CD4-positive, CD25-positive, alpha-beta regulatory T cell (primary cell): ENCODE results near the gene NUDT3. TPM values are rescaled to one million over a fixed set of nuclear protein-coding genes. Genes with fewer than 3 reads are reported as not detected.
"Not testable (repeated sequence)": the region's sequence is repeated elsewhere in the genome, so short reads cannot be mapped to it uniquely, and the experiment has no call there.

Experiments used
- ATAC-seq, 2 donors: fragments of 150-1000 bp; cut with Tn5 transposase; one replicate each; pipeline ENCODE4 v1.10.0; 2021; ENCODE audit warnings: low read depth in 2 of 2, moderate number of reproducible peaks in 2 of 2, moderate library complexity in 1 of 2
- DNase-seq, 3 donors: peaks; one replicate each; pipeline versions ENCODE4 v3.0.0 to v3.0.0-alpha.2; 2012 to 2022; ENCODE audit warnings: mixed read lengths in 1 of 3
- H3K27ac ChIP-seq: one replicate; pipeline ENCODE4 v1.7.0; 2013; ENCODE audit warnings: mild to moderate bottlenecking, low read length; ENCODE audit not compliant: insufficient read depth, poor library complexity, severe bottlenecking
- H3K27me3 ChIP-seq: one replicate; pipeline ENCODE4 v1.7.0; 2013; ENCODE audit warnings: low read length; ENCODE audit not compliant: control insufficient read depth, insufficient read depth
- H3K36me3 ChIP-seq: one replicate; pipeline ENCODE4 v1.7.0; 2013; ENCODE audit warnings: mild to moderate bottlenecking, low read length, moderate library complexity; ENCODE audit not compliant: control insufficient read depth, insufficient read depth
- H3K4me1 ChIP-seq: 2 replicates; pipeline ENCODE4 v1.7.0; 2013; ENCODE audit warnings: mild to moderate bottlenecking, low read length; ENCODE audit not compliant: insufficient read depth, control insufficient read depth, poor library complexity, severe bottlenecking
- H3K4me3 ChIP-seq: one replicate; pipeline ENCODE4 v1.7.0; 2013; ENCODE audit warnings: low read depth, mild to moderate bottlenecking, low read length, moderate library complexity
- H3K9me3 ChIP-seq, 2 experiments: 1 replicate in 1 of 2; 2 replicates in 1 of 2; pipeline ENCODE4 v1.7.0; 2013; ENCODE audit warnings: low read length in 2 of 2, mild to moderate bottlenecking in 1 of 2, moderate library complexity in 1 of 2; ENCODE audit not compliant: control insufficient read depth in 2 of 2
- H3K27ac Mint-ChIP-seq, 3 donors: one replicate each; pipeline ENCODE4 v1.8.0; 2020 to 2022; ENCODE audit warnings: mild to moderate bottlenecking in 3 of 3, mixed read lengths in 3 of 3, moderate library complexity in 2 of 3
- H3K27me3 Mint-ChIP-seq: one replicate; pipeline ENCODE4 v1.8.0; 2022; ENCODE audit warnings: mild to moderate bottlenecking, mixed read lengths
- H3K36me3 Mint-ChIP-seq: one replicate; pipeline ENCODE4 v1.8.0; 2020; ENCODE audit warnings: mixed read lengths
- H3K4me1 Mint-ChIP-seq, 4 donors: one replicate each; pipeline ENCODE4 v1.8.0; 2020 to 2022; ENCODE audit warnings: mixed read lengths in 4 of 4, mild to moderate bottlenecking in 1 of 4
- H3K4me3 Mint-ChIP-seq, 4 donors: one replicate each; pipeline ENCODE4 v1.8.0; 2020 to 2022; ENCODE audit warnings: mild to moderate bottlenecking in 4 of 4, mixed read lengths in 4 of 4, moderate library complexity in 3 of 4
- H3K9me3 Mint-ChIP-seq, 7 donors: one replicate each; pipeline ENCODE4 v1.8.0; 2020 to 2022; ENCODE audit warnings: mixed read lengths in 7 of 7, mild to moderate bottlenecking in 3 of 7, moderate library complexity in 2 of 7
- polyA plus RNA-seq, 4 donors: library from polyadenylated mRNA; unstranded; fragments of 300-500 nt; fragmentation: Illumina TruSeq; gene quantifications; one replicate each; pipeline ENCODE4 v1.2.3, GENCODE V29; 2021
- total RNA-seq: library from RNA; stranded (reverse); gene quantifications from one replicate; pipeline ENCODE4 v1.2.3, GENCODE V29; 2022

The NUDT3 gene
- total and polyA plus RNA-seq, 5 donors from 2014 or later, result 8.5 to 22.4 (median 9.8) TPM

GRCh38 chr6:34357937-34358336 lies 34.5 kb downstream of the NUDT3 start:
- H3K27me3 Mint-ChIP-seq, result no peaks in the 10 kb centered on the region
- H3K4me3 Mint-ChIP-seq, result no peak overlapping the region
- no peaks in the 10 kb centered on the region for H3K27me3 ChIP-seq

DNA sequence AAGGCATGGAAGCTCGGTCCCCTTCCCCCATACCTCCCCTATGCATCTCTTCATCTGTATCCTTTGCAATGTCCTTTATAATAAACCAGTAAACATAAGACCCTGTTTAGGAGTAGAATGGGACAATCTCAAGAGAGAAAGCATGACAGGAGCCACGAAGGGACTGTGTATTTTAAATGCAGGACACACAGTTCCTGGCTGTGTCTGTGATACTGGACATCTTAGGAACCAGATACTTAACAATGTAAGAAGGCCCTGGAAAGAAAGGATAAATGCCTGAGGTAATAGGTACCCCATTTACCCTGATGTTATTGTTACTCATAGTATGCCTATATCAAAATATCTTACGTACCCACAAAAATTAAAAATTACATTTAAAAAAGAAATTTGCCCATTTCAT lies 36.6 kb downstream of the NUDT3 start:
- no peaks in the 10 kb centered on the region for H3K36me3 Mint-ChIP-seq
- Histone ChIP-seq H3K36me3 (no peaks in the 10 kb centered on the region), H3K4me1 (no peaks in the 10 kb centered on the region), H3K27ac (no peak overlapping the region), H3K4me3 (no peak overlapping the region), H3K27me3 (no peaks in the 10 kb centered on the region), H3K9me3 (no peaks in the 10 kb centered on the region)
- no peak overlapping the region for H3K27ac Mint-ChIP-seq
- peaks cover 0 to 2% (median 0%) of the 10 kb centered on the region in 7 donors for H3K9me3 Mint-ChIP-seq
- H3K27me3 Mint-ChIP-seq, result no peaks in the 10 kb centered on the region
- H3K4me1 Mint-ChIP-seq, result peaks cover 12 to 33% (median 26%) of the 10 kb centered on the region in 4 donors
- peak overlapping the region in 1 of 4 donors; percentile 47 for H3K4me3 Mint-ChIP-seq
- DNase-seq, result no peak
- ATAC-seq, result no peak

More at GRCh38 chr6:34357937-34358336, 34.5 kb downstream of the NUDT3 start:
- Mint-ChIP-seq H3K4me1 (peaks cover 20 to 42% (median 32%) of the 10 kb centered on the region in 4 donors), H3K27ac (no peak overlapping the region), H3K36me3 (no peaks in the 10 kb centered on the region), H3K9me3 (peaks cover 0 to 2% (median 0%) of the 10 kb centered on the region in 7 donors)
- Histone ChIP-seq H3K9me3 (no peaks in the 10 kb centered on the region), H3K36me3 (no peaks in the 10 kb centered on the region), H3K4me1 (no peaks in the 10 kb centered on the region), H3K27ac (no peak overlapping the region), H3K4me3 (no peak overlapping the region)
- no peak for ATAC-seq
- no peak for DNase-seq

DNA sequence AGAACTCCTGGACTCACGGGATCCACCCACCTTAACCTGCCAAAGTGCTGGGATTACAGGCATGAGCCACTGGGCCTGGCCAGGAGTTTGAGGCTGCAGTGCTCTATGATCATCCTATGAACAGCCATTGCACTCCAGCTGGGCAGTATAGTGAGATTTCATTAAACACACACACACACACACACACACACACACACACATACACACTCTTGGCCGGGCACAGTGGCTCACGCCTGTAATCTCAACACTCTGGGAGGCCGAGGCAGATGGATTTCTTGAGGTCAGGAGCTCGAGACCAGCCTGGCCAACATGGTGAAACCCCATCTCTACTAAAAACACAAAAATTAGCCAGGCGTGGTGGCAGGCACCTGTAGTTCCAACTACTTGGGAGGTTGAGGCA lies 38.2 kb downstream of the NUDT3 start:
- not testable (repeated sequence) for H3K27me3 Mint-ChIP-seq, H3K27me3 ChIP-seq, ATAC-seq, H3K36me3 Mint-ChIP-seq, H3K36me3 ChIP-seq, H3K27ac ChIP-seq, H3K4me3 Mint-ChIP-seq, H3K4me3 ChIP-seq, H3K4me1 ChIP-seq, H3K27ac Mint-ChIP-seq, H3K9me3 ChIP-seq, H3K9me3 Mint-ChIP-seq, DNase-seq
- H3K4me1 Mint-ChIP-seq, result peaks cover 12 to 24% (median 18%) of the 10 kb centered on the region in 4 donors

GRCh38 chr6:34353530-34353929 lies 38.9 kb downstream of the NUDT3 start:
- not testable (repeated sequence) for H3K4me3 ChIP-seq, H3K4me1 ChIP-seq, DNase-seq, H3K27me3 ChIP-seq, H3K36me3 ChIP-seq, ATAC-seq, H3K9me3 ChIP-seq, H3K27me3 Mint-ChIP-seq, H3K27ac ChIP-seq, H3K36me3 Mint-ChIP-seq, H3K4me3 Mint-ChIP-seq, H3K9me3 Mint-ChIP-seq
- Mint-ChIP-seq H3K27ac (peak overlapping the region in 1 of 3 donors; percentile 26), H3K4me1 (peaks cover 16 to 22% (median 19%) of the 10 kb centered on the region in 4 donors)

GRCh38 chr6:34352305-34352937 lies 40.0 kb downstream of the NUDT3 start:
- Histone ChIP-seq H3K36me3 (no peaks in the 10 kb centered on the region), H3K4me1 (no peaks in the 10 kb centered on the region), H3K4me3 (no peak overlapping the region), H3K27ac (no peak overlapping the region), H3K27me3 (no peaks in the 10 kb centered on the region), H3K9me3 (no peaks in the 10 kb centered on the region)
- H3K9me3 Mint-ChIP-seq, result no peaks in the 10 kb centered on the region
- no peak overlapping the region for H3K4me3 Mint-ChIP-seq
- peaks cover 17 to 21% (median 18%) of the 10 kb centered on the region in 4 donors for H3K4me1 Mint-ChIP-seq
- H3K36me3 Mint-ChIP-seq, result peaks cover 5% of the 10 kb centered on the region
- H3K27ac Mint-ChIP-seq, result no peak overlapping the region
- DNase-seq (no peak), ATAC-seq (no peak)
- H3K27me3 Mint-ChIP-seq, result no peaks in the 10 kb centered on the region

GRCh38 chr6:34350934-34351217 lies 41.6 kb downstream of the NUDT3 start:
- ATAC-seq (no peak), DNase-seq (no peak)
- Mint-ChIP-seq H3K4me1 (peaks cover 25 to 30% (median 28%) of the 10 kb centered on the region in 4 donors), H3K4me3 (no peak overlapping the region), H3K36me3 (peaks cover 10% of the 10 kb centered on the region), H3K27me3 (no peaks in the 10 kb centered on the region), H3K27ac (no peak overlapping the region), H3K9me3 (no peaks in the 10 kb centered on the region)
- H3K36me3 ChIP-seq, result no peaks in the 10 kb centered on the region
- H3K4me3 ChIP-seq, result no peak overlapping the region
- no peaks in the 10 kb centered on the region for H3K4me1 ChIP-seq
- no peaks in the 10 kb centered on the region for H3K27me3 ChIP-seq
- no peak overlapping the region for H3K27ac ChIP-seq
- H3K9me3 ChIP-seq, result no peaks in the 10 kb centered on the region

DNA sequence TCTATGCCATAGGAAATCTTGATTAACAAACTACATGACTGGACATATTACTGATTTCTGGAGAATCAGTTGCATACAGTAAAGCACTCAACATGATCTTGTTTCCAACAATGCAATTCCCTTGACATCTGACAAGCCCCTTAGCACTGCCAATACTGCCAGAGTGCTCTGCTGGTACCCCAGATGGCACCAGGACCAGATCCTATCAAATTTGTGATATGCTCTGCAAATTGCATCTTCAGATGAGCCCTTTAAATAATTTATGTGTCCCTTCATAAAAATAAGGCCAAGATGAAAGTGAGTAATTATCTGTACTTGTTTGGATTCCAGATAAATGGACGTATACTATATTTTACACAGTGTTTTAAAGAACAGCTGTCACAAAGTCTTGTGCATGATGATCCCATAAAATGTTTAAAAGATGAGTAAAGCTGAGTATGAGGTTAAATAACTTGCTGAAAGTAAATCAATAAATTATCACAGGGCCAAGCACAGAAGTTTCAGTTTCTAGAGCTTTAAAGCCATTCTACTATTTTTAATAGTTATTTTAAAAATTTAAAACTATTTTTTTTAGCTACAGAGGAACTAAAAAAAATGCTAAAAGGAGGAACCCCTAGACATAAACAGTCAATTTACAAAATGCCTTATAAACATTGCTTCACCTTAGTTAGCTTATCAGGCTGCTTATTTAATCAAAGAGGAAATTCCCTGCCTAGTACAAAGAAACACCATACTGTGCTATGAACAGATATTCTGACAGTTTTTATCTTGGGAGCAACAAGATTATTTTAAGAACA lies 42.1 kb downstream of the NUDT3 start:
- Histone ChIP-seq H3K4me1 (no peaks in the 10 kb centered on the region), H3K27me3 (no peaks in the 10 kb centered on the region), H3K9me3 (no peaks in the 10 kb centered on the region), H3K4me3 (no peak overlapping the region), H3K36me3 (no peaks in the 10 kb centered on the region), H3K27ac (no peak overlapping the region)
- no peak for ATAC-seq
- H3K4me1 Mint-ChIP-seq, result peaks cover 26 to 30% (median 28%) of the 10 kb centered on the region in 4 donors
- peaks cover 10% of the 10 kb centered on the region for H3K36me3 Mint-ChIP-seq
- H3K4me3 Mint-ChIP-seq, result no peak overlapping the region
- H3K27ac Mint-ChIP-seq, result no peak overlapping the region
- no peaks in the 10 kb centered on the region for H3K9me3 Mint-ChIP-seq
- DNase-seq, result no peak
- H3K27me3 Mint-ChIP-seq, result no peaks in the 10 kb centered on the region

- DNase-seq, result no peak
- no peaks in the 10 kb centered on the region for H3K36me3 ChIP-seq
- H3K36me3 Mint-ChIP-seq, result peaks cover 12% of the 10 kb centered on the region
- no peak overlapping the region for H3K27ac Mint-ChIP-seq
- no peaks in the 10 kb centered on the region for H3K9me3 ChIP-seq
- peaks cover 0 to 1% (median 0%) of the 10 kb centered on the region in 7 donors for H3K9me3 Mint-ChIP-seq
- H3K4me1 Mint-ChIP-seq, result peaks cover 25 to 34% (median 31%) of the 10 kb centered on the region in 4 donors
- H3K4me3 Mint-ChIP-seq, result no peak overlapping the region
- H3K27ac ChIP-seq, result no peak overlapping the region
- H3K4me3 ChIP-seq, result no peak overlapping the region
- ATAC-seq, result no peak
- H3K27me3 ChIP-seq, result no peaks in the 10 kb centered on the region
- no peaks in the 10 kb centered on the region for H3K27me3 Mint-ChIP-seq
- no peaks in the 10 kb centered on the region for H3K4me1 ChIP-seq
These were observed 43.3 kb downstream of the NUDT3 start for GRCh38 chr6:34349211-34349610.
